Measurements from ENCODE around the gene BTG4.

DNA sequence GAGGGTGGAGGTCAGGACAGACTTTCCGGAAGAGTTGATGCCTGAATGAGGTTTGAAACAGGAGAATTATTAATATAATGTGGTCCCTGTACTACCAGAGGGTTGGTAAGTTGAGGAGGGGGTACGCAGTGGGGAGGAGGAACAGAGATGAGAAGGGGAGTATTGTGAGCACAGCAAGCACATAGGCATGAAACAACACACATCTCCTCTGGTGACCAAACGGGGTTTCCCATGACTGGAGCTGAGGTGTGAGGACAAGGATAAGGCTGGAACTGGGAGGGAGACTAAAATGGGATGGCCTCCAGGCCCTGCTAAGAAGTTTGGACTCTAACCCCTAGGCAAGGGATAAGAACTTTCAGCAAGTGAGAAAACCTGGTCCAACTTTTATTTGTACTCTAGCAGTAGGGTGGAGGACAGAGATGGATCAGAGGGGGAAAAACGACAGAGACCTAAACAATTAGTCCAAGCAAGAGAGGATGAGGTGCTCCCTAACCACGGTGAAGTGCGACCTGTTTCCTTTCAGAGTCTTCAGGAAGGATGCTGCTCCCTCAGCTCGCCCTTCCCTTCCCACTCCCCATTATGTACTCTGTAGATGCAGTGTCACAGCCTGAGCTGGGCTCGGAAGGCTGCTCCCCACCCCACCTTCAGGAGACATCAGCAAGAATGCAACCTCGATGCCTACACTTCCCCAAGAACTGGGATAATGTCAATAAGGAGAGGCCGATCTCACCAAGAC is 59.2 kb downstream of the BTG4 start:
- TF ChIP-seq POLR2A (IDR thresholded peaks at IDR 0.05) (no peak), POLR2AphosphoS5 (IDR thresholded peaks at IDR 0.05) (no peak)
- TF ChIP-seq, protein P1, sequence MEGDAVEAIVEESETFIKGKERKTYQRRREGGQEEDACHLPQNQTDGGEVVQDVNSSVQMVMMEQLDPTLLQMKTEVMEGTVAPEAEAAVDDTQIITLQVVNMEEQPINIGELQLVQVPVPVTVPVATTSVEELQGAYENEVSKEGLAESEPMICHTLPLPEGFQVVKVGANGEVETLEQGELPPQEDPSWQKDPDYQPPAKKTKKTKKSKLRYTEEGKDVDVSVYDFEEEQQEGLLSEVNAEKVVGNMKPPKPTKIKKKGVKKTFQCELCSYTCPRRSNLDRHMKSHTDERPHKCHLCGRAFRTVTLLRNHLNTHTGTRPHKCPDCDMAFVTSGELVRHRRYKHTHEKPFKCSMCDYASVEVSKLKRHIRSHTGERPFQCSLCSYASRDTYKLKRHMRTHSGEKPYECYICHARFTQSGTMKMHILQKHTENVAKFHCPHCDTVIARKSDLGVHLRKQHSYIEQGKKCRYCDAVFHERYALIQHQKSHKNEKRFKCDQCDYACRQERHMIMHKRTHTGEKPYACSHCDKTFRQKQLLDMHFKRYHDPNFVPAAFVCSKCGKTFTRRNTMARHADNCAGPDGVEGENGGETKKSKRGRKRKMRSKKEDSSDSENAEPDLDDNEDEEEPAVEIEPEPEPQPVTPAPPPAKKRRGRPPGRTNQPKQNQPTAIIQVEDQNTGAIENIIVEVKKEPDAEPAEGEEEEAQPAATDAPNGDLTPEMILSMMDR (IDR thresholded peaks at IDR 0.05) = no peak

Data from gastroesophageal sphincter (tissue), 3 donors.